ENCODE measurements around the gene KCTD2. TPM values are rescaled to one million over a fixed set of nuclear protein-coding genes. Genes with fewer than 3 reads are reported as not detected.

The KCTD2 gene
- total RNA-seq, 6 donors from 2014 or later = 17.8 to 26.1 (median 22.9) TPM

GRCh38 chr17:75109046-75109406 lies 62.0 kb downstream of the KCTD2 start:
- DNase-seq = no peak
- peaks cover 28 to 54% (median 47%) of the 10 kb centered on the region in 4 donors for H3K4me1 ChIP-seq
- TF ChIP-seq EP300 (IDR thresholded peaks at IDR 0.05) (no peak), CTCF (IDR thresholded peaks at IDR 0.05) (no peak), POLR2AphosphoS5 (IDR thresholded peaks at IDR 0.05) (no peak), POLR2A (IDR thresholded peaks at IDR 0.05) (no peak)
- no peak for ATAC-seq (ENCODE audit: low FRiP score in 2 of 2)
- no peaks in the 10 kb centered on the region for H3K9me3 ChIP-seq
- no peaks in the 10 kb centered on the region for H3K27me3 ChIP-seq
- 11 to 18% methylated on average over 10 to 14 of the region's 22 CpGs for WGBS, 2 donors
- peak overlapping the region in 2 of 4 donors; percentile 81 to 92 for H3K27ac ChIP-seq
- H3K36me3 ChIP-seq = peaks cover 2 to 18% (median 4%) of the 10 kb centered on the region in 4 donors
- H3K4me3 ChIP-seq = peak overlapping the region; percentile 62 to 92 (median 75)

- TF ChIP-seq EP300 (IDR thresholded peaks at IDR 0.05) = no peak
- peak in 3 of 4 donors; percentile 54 to 91 (median 84) for TF ChIP-seq POLR2A (IDR thresholded peaks at IDR 0.05)
- TF ChIP-seq CTCF (IDR thresholded peaks at IDR 0.05) = peak in 3 of 6 experiments; percentile 5 to 29 (median 9)
- peak; percentile 68 to 79 for TF ChIP-seq POLR2AphosphoS5 (IDR thresholded peaks at IDR 0.05)
- 1 to 3% methylated on average over 8 to 33 of the region's 68 CpGs for WGBS, 2 donors
- H3K4me1 ChIP-seq = peaks cover 32 to 55% (median 47%) of the 10 kb centered on the region in 4 donors
- H3K27me3 ChIP-seq = no peaks in the 10 kb centered on the region
- DNase-seq (peak; percentile 95 to 99), ATAC-seq (ENCODE audit: low FRiP score in 2 of 2) (peak; percentile 92 to 94)
- peak within 1 kb of the TSS; percentile 70 to 92 (median 84) for H3K27ac ChIP-seq
- H3K9me3 ChIP-seq = no peaks in the 10 kb centered on the region
- peak within 1 kb of the TSS; percentile 62 to 92 (median 75) for H3K4me3 ChIP-seq
- peaks cover under 1 to 12% (median 4%) of the 10 kb centered on the region in 4 donors for H3K36me3 ChIP-seq
Measured at GRCh38 chr17:75109407-75110233, 62.6 kb downstream of the KCTD2 start, which contains the start of gene ARMC7. Gene ARMC7 (plus strand): TSS chr17:75109969. CDS start chr17:75110289, 320 bp downstream.

GRCh38 chr17:75110234-75110937 lies 63.4 kb downstream of the KCTD2 start:
- DNase-seq (peak in 1 of 2 donors; percentile 50), ATAC-seq (ENCODE audit: low FRiP score in 2 of 2) (peak in 1 of 2 donors; percentile 9)
- H3K4me3 ChIP-seq = peak overlapping the region; percentile 62 to 92 (median 75)
- peaks cover 0 to 4% (median 0%) of the 10 kb centered on the region in 4 donors for H3K36me3 ChIP-seq
- TF ChIP-seq CTCF (IDR thresholded peaks at IDR 0.05) (no peak), POLR2AphosphoS5 (IDR thresholded peaks at IDR 0.05) (no peak), EP300 (IDR thresholded peaks at IDR 0.05) (no peak), POLR2A (IDR thresholded peaks at IDR 0.05) (no peak)
- peaks cover 40 to 58% (median 49%) of the 10 kb centered on the region in 4 donors for H3K4me1 ChIP-seq
- H3K27ac ChIP-seq = peak overlapping the region; percentile 70 to 92 (median 84)
- no peaks in the 10 kb centered on the region for H3K27me3 ChIP-seq
- whole genome bisulfite sequencing, 2 donors = 14 to 53% methylated on average over 19 to 40 of the region's 40 CpGs
- no peaks in the 10 kb centered on the region for H3K9me3 ChIP-seq

GRCh38 chr17:75111777-75112335 lies 64.8 kb downstream of the KCTD2 start:
- DNase-seq = no peak
- no peak for ATAC-seq (ENCODE audit: low FRiP score in 2 of 2)
- Histone ChIP-seq H3K9me3 (no peaks in the 10 kb centered on the region), H3K4me3 (peak overlapping the region in 1 of 4 donors; percentile 68), H3K27me3 (no peaks in the 10 kb centered on the region), H3K27ac (peak overlapping the region in 1 of 4 donors; percentile 92), H3K36me3 (peaks cover 0 to 7% (median 0%) of the 10 kb centered on the region in 4 donors), H3K4me1 (peaks cover 45 to 60% (median 53%) of the 10 kb centered on the region in 4 donors)
- 66 to 78% methylated on average over 7 of the region's 7 CpGs for WGBS, 2 donors
- no peak for TF ChIP-seq EP300 (IDR thresholded peaks at IDR 0.05)
- TF ChIP-seq CTCF (IDR thresholded peaks at IDR 0.05) = no peak
